SHP77 (cell line): ENCODE measurements around the gene PMEPA1.

Experiments
- DNase-seq, 2 experiments: peaks; one replicate each; lab custom pipeline; 2025; lab: John Stamatoyannopoulos, UW

Gene PMEPA1

DNA sequence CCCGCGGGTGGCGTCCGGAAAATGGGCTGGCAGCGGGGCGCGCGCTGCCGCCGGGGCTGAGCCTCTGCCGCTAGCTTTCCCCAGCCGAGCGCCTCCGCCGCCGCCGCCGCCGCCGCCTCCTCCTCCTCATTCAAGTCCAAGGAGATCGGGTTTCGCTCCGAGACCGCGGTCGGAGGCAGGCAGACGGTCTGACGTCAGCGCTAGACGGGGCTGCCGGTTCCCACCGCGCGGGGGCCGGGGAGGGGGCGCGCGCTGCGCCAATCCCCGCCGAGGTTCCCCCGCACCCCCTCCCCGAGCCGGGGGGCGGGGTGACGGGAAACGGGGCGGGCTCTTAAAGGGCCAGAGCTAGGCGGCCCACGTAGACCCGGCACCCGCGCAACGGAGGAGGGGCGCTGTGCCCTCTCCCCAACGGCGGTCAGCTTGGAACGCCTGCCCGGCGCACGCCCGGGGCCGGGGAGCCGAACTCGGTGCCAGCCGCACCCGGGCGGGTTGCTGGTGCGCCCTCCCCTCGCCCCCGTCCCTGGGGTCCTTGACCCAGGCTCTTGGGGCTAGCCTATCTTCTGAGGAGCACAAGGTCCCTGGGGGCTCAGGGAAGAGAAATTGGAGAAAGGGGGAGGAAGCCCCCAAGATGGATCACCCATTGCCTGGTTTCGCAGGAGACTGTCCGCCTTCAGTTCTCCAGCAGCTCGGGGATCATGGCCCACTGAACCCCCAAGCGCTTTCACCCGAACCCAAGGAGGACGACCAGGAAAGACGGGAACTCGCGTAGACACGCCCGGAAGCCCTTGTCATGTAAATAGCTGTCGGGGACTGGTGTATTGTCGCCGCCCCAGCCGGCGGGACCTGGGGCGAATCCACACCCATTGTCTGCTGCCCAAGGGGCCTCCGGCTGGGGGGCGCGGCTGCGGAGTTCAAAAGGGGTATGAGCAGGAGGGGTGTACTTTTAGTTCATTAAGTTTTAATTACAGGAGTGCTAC lies at the start of gene PMEPA1:
Gene PMEPA1, minus strand, starts transcription at position 193 of the 977 bp plus-strand sequence. CDS start 433 bp downstream, outside the sequence.
- DNase-seq: peak; percentile 85 to 93

- DNase-seq: no peak
Measured at GRCh38 chr20:57757767-57758166, 48.0 kb upstream of the PMEPA1 start.

GRCh38 chr20:57756921-57757320 lies 47.1 kb upstream of the PMEPA1 start:
- no peak for DNase-seq

- no peak for DNase-seq
Measured at GRCh38 chr20:57756213-57756612, 46.4 kb upstream of the PMEPA1 start.

GRCh38 chr20:57755609-57756008 lies 45.8 kb upstream of the PMEPA1 start:
- DNase-seq: no peak

DNA sequence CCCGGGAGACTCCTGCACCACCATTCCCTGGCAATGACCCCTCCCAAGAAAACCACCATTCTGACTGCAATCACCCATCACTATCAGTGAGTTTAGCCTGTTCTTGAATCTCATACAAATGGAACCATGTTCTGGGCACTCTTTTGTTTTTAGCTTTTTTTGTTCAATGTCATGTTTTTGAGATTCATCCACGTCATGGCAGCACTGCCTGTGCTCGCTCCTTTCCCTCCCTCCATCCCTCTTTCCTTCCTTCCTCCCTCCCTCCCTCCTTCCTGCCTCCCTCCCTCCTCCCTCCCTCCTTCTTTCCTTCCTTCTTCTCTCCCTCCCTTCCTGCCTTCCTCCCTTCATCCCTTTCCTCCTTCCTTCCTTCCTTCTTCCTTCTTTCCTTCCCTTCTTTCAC lies 44.4 kb upstream of the PMEPA1 start:
- DNase-seq: no peak

GRCh38 chr20:57753332-57754164 lies 43.7 kb upstream of the PMEPA1 start:
- DNase-seq: no peak

GRCh38 chr20:57751411-57751810 lies 41.6 kb upstream of the PMEPA1 start:
- no peak for DNase-seq

- DNase-seq: no peak
Measured at GRCh38 chr20:57749869-57750268, 40.1 kb upstream of the PMEPA1 start.

- DNase-seq: no peak
Measured at GRCh38 chr20:57749131-57749690, 39.4 kb upstream of the PMEPA1 start.

DNA sequence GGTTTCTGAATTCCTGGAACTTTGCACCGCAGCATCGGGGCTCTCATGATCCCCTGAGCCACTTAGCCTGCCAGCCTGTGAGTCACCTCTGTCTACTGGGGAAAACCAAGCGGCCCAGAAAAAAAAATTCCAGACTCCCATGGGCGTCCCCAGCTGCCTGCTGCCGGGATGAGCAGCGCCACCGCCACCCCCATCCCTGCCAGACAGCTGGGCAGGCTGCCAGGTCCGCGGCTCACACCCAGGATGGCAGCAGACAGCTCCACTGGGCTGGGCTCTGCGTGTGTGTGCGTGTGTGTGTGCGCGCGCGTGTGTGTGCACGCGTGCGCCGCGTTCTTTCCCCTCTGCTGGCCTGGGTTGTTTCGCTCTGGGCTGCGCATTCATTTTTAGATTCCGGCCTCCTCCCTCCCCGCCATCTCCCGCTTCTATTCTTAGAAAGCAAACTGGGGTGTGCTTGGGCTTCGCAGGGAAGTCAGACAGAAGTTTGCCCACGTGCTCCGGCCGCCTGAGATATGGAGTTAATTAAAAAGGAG lies 38.9 kb upstream of the PMEPA1 start:
- DNase-seq: peak; percentile 84 to 92

- DNase-seq: no peak
Measured at GRCh38 chr20:57747861-57748481, 38.2 kb upstream of the PMEPA1 start.

GRCh38 chr20:57746832-57747404 lies 37.1 kb upstream of the PMEPA1 start:
- no peak for DNase-seq

GRCh38 chr20:57746201-57746600 lies 36.4 kb upstream of the PMEPA1 start:
- no peak for DNase-seq

DNA sequence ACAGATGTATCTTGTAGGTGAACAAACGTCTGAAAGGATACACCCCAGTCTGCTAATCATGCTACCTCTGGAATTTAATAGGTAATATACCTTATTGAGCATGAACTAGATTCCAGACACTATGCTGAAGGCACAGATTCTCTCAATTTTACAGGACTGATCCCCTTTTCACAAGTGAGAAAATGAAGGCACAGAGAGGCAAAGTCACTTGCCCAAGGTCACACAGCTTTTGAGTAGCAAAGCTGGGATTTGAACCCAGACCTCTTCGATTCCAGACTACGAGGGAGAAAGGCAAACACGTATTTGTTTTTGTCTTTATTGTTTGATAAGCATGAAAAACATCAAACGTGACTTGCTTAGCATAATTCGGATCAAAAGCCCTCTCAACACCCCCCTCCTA lies 34.4 kb upstream of the PMEPA1 start:
- DNase-seq: no peak

DNA sequence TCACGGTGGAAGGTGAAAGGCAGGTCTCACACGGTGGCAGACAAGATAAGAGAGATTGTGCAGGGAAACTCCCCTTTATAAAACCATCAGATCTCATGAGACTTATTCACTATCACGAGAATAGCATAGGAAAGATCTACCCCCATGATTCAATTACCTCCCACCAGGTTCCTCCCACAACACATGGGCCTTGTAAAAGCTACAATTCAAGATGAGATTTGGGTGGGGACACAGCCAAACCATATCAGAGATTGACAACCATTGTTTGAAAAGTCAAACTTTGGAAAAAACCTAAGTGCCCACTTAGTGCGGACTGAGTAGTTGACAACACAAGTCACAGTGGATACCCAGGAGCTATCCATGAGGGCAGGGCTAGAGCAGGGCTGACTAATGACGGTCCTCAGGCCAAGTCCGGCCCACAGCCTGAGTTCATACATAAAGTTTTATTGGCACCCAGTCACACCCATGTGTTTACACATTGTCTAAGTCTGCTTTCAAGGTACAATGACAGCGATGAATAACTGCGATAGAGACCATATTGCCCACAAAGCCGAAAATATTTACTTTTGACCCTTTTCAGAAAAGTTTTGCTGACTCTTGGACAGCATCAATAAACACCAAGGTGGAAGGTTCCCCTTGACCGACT lies 33.8 kb upstream of the PMEPA1 start:
- DNase-seq: no peak

DNA sequence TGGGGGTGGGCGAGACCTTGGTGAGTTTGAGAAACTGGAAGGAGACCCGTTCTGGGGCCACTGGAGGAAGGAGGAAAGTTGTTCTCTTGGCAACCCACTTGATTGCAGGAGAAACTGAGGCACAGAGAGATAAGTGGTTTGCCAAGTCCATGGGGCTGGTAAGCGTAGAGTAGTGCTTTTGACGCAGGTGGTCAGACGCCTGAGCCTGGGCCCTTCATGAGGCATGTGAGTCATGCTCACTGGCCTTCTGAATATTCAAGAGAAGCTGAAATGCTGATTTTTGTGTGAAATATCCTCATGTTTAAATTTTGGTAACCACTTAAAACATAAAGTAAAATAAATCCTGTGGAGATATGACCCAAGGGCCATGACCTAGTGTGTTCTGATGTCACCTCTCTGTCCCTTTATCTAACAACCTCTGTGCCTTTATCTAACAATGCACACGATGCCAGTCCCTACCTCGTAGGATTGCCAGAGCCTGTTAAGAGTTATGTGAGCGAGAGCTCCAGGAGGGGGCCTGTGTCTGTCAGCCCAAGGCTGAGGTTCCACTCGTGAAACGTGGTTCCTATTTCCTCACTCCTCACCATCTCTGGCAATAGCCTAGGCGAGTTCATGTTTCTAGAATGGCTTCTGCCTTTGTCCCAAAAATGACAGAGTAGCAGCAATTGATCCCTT lies 32.8 kb upstream of the PMEPA1 start:
- no peak for DNase-seq

- DNase-seq: no peak
Measured at GRCh38 chr20:57738484-57738883, 28.7 kb upstream of the PMEPA1 start.

- no peak for DNase-seq
Measured at GRCh38 chr20:57738053-57738452, 28.2 kb upstream of the PMEPA1 start.

DNA sequence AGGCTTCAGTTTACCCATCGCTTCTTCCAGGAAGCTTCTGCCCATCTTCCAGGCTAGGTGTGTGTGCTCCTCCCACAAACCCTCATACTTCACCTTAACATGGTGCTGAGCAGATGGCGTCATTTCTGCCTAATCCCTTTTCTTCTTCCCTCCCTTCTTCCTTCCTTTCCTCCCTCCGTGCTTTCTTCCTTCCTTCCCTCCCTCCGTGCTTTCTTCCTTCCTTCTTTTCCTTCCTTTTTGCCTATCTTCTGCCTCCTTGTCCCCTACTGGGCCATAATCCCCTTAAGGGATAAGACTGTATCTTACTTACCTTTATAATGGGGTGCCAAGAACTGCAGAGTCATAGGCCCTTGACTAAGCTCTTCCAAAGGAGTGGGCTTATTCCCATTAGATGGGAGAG lies 27.5 kb upstream of the PMEPA1 start:
- DNase-seq: no peak
